Left ventricle myocardium inferior (tissue), 1 donor: ENCODE measurements around the gene SH3TC1. TPM values are rescaled to one million over a fixed set of nuclear protein-coding genes. Genes with fewer than 3 reads are reported as not detected.

Experiments used
- DNase-seq: peaks from one replicate; pipeline ENCODE4 v3.0.0-alpha.2; 2020
- H3K27ac ChIP-seq: fragments of 200-600 bp; replicated peaks from 2 replicates; pipeline ENCODE4 v1.8.0; 2021
- H3K27me3 ChIP-seq: fragments of 200-600 bp; 2 replicates; pipeline ENCODE4 v1.8.0; 2021; ENCODE audit warnings: low read depth
- H3K36me3 ChIP-seq: fragments of 200-600 bp; 2 replicates; pipeline ENCODE4 v1.8.0; 2021
- H3K4me1 ChIP-seq: fragments of 200-600 bp; 2 replicates; pipeline ENCODE4 v1.8.0; 2021
- H3K4me3 ChIP-seq: fragments of 200-600 bp; 2 replicates; pipeline ENCODE4 v1.8.0; 2021; ENCODE audit warnings: mild to moderate bottlenecking, moderate library complexity
- H3K9me3 ChIP-seq: fragments of 200-600 bp; replicated peaks from 2 replicates; pipeline ENCODE4 v1.8.0; 2021
- CTCF ChIP-seq: fragments of 200-600 bp; IDR thresholded peaks from 2 replicates; pipeline ENCODE4 v1.8.0; 2021; ENCODE audit warnings: antibody characterized with exemption, mild to moderate bottlenecking, borderline replicate concordance
- intact Hi-C: fragments of 100-400 bp; cut with micrococcal nuclease; formaldehyde crosslinking; loops from one replicate; pipeline ENCODE4 v1.11.0; 2022
- total RNA-seq: library from RNA; stranded (reverse); fragmentation: NEBNext Ultra II Directional; extraction: Animal tissue kit (Norgen Biotek cat#: 25700); gene quantifications from one replicate; pipeline ENCODE4 v1.2.1, GENCODE V29; 2021
- donor health status: DM: no; HTN: yes; CAD: no; lungs with severe emphysema.

Gene SH3TC1
- total RNA-seq, 1 donor from 2014 or later, result 13.6 TPM

GRCh38 chr4:8185930-8186329 lies 13.2 kb upstream of the SH3TC1 start:
- Histone ChIP-seq H3K27ac (no peak overlapping the region), H3K9me3 (no peaks in the 10 kb centered on the region), H3K4me3 (no peak overlapping the region), H3K27me3 (no peaks in the 10 kb centered on the region), H3K36me3 (no peaks in the 10 kb centered on the region), H3K4me1 (peaks cover 75% of the 10 kb centered on the region)
- intact Hi-C loops, result no loop called here
- no peak for DNase-seq
- no peak for TF ChIP-seq CTCF

- H3K27me3 ChIP-seq, result no peaks in the 10 kb centered on the region
- no peak for TF ChIP-seq CTCF
- no peak overlapping the region for H3K4me3 ChIP-seq
- peaks cover 75% of the 10 kb centered on the region for H3K4me1 ChIP-seq
- H3K27ac ChIP-seq, result peak overlapping the region; percentile 91
- DNase-seq, result no peak
- no peaks in the 10 kb centered on the region for H3K36me3 ChIP-seq
- no peaks in the 10 kb centered on the region for H3K9me3 ChIP-seq
- intact Hi-C loops, result no loop called here
These were observed 11.0 kb upstream of the SH3TC1 start for GRCh38 chr4:8188085-8188484.

- Histone ChIP-seq H3K27ac (peak overlapping the region; percentile 91), H3K4me1 (peaks cover 67% of the 10 kb centered on the region), H3K4me3 (peak overlapping the region; percentile 36), H3K36me3 (no peaks in the 10 kb centered on the region), H3K27me3 (no peaks in the 10 kb centered on the region), H3K9me3 (no peaks in the 10 kb centered on the region)
- TF ChIP-seq CTCF, result no peak
- peak; percentile 87 for DNase-seq
- intact Hi-C loops, result no loop called here
These were observed 10.1 kb upstream of the SH3TC1 start for GRCh38 chr4:8188743-8189550.

GRCh38 chr4:8189551-8190466 lies 9.3 kb upstream of the SH3TC1 start:
- no peaks in the 10 kb centered on the region for H3K27me3 ChIP-seq
- peak overlapping the region; percentile 91 for H3K27ac ChIP-seq
- TF ChIP-seq CTCF, result no peak
- no peaks in the 10 kb centered on the region for H3K9me3 ChIP-seq
- H3K4me1 ChIP-seq, result peaks cover 62% of the 10 kb centered on the region
- intact Hi-C loops, result no loop called here
- H3K36me3 ChIP-seq, result no peaks in the 10 kb centered on the region
- H3K4me3 ChIP-seq, result peak overlapping the region; percentile 36
- DNase-seq, result no peak

- peak overlapping the region; percentile 91 for H3K27ac ChIP-seq
- TF ChIP-seq CTCF, result no peak
- no peak overlapping the region for H3K4me3 ChIP-seq
- H3K27me3 ChIP-seq, result no peaks in the 10 kb centered on the region
- DNase-seq, result peak; percentile 73
- H3K9me3 ChIP-seq, result no peaks in the 10 kb centered on the region
- intact Hi-C loops, result no loop called here
- no peaks in the 10 kb centered on the region for H3K36me3 ChIP-seq
- H3K4me1 ChIP-seq, result peaks cover 67% of the 10 kb centered on the region
These were observed 7.8 kb upstream of the SH3TC1 start for GRCh38 chr4:8191136-8191747.
